Measurements from ENCODE around the gene MYT1. TPM values are rescaled to one million over a fixed set of nuclear protein-coding genes. Genes with fewer than 3 reads are reported as not detected.

Gene MYT1
- total and polyA plus RNA-seq, 9 of the 15 experiments (the other 6 are each of a cell fraction or from before 2014, with no cell fraction given): 0.02 to 0.12 (median 0.06) TPM; not detected in 4

DNA sequence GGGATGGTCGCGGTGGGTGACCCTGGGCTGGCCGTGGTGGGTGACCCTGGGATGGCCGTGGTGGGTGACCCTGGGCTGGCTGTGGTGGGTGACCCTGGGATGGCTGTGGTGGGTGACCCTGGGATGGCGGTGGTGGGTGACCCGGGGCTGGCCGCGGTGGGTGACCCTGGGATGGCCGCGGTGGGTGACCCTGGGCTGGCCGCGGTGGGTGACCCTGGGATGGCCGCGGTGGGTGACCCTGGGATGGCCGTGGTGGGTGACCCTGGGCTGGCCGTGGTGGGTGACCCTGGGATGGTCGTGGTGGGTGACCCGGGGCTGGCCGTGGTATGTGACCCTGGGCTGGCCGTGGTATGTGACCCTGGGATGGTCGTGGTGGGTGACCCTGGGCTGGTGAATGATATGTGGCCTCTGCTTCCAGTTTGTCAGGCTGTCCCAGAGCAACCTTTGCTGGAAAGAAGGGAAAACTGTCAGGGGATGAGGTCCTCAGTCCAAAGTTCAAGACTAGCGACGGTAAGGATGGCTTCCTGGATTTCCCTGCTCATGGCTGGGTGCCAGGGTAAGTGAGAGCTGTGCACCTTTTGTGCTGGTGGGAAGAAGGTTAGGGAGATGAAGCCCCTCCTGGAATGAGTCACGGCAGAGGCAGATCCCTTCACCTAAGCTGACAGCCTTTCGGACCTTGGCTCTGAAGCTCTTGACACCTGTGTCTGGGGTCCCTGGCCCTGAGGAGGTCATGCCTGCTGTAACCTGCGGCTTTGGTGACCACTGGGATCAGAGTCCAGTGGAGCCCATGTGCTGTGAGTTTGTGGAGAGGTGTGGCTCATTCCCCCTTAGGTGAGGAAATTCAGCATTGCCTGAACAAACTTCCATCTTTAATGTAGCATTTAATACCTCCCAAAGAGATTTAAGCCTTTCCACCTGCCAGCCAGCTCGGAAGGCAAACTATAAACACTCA, 72.2 kb downstream of the MYT1 start:
- DNase-seq (ENCODE audit: extremely low read depth in 1 of 4, low spot score in 3 of 4) (no peak), ATAC-seq (no peak), FAIRE-seq (no peak)
- CTCF ChIA-PET (ENCODE audit: low intra/inter-chr PET ratio): no interaction called here
- 26% methylated on average over 15 of the region's 27 CpGs for WGBS (ENCODE audit: insufficient coverage, low coverage, missing lambda C conversion rate)
- no peak overlapping the region for H3K27ac ChIP-seq (ENCODE audit: extremely low read depth, low read depth, low read length)
- intact Hi-C loops (cut with micrococcal nuclease): no loop called here
- in situ Hi-C loops (cut with MboI): no loop called here
- no peaks in the 10 kb centered on the region; the same call in 1 of the 2 replicates for H4K20me1 ChIP-seq (replicated peaks; ENCODE audit: control insufficient read depth, insufficient read depth, low read length)
- H3K36me3 ChIP-seq (ENCODE audit: control insufficient read depth, insufficient read depth, low read length): no peaks in the 10 kb centered on the region
- no peaks in the 10 kb centered on the region for H3K79me2 ChIP-seq (ENCODE audit: control insufficient read depth, insufficient read depth, low read length)
- H3K9me1 ChIP-seq (ENCODE audit: control insufficient read depth, insufficient read depth, low read length): peaks cover 6% of the 10 kb centered on the region
- no peak overlapping the region for H3K4me2 ChIP-seq (ENCODE audit: insufficient read depth, low read length)
- BruUV-seq (replicated peaks): no TSS peak
- H3K9me3 ChIP-seq (replicated peaks; ENCODE audit: control insufficient read depth, insufficient read depth, low read depth, low read length): no peaks in the 10 kb centered on the region
- POLR2A ChIA-PET: interaction anchor here (1.1 to 1.4 kb wide), 3 partner anchors 8 to 22 kb away, joined by 3 to 4 read pairs (median 3); no protein-coding TSS in a partner anchor
- H2AFZ ChIP-seq (ENCODE audit: low read depth, low read length): no peak overlapping the region
- H3K9ac ChIP-seq (ENCODE audit: insufficient read depth in 1 of 2, low read depth in 2 of 2, low read length in 2 of 2): no peak overlapping the region
- H3K4me1 ChIP-seq (replicated peaks in 1 of 2; ENCODE audit: control insufficient read depth in 2 of 2, insufficient read depth in 2 of 2, low read length in 2 of 2): peaks cover 0 to 25% of the 10 kb centered on the region in 2 experiments; a peak in 3 of 5 replicates
- peaks cover 15 to 52% of the 10 kb centered on the region in 2 experiments; a peak in 4 of 5 replicates for H3K27me3 ChIP-seq (ENCODE audit: control insufficient read depth in 2 of 2, insufficient read depth in 2 of 2, low read length in 2 of 2)
- H3K4me3 ChIP-seq: no peak overlapping the region
- TF ChIP-seq RFX1 (IDR thresholded peaks at IDR 0.05): no peak
- no peak for TF ChIP-seq NR2C2 (CRISPR knock-in tag; IDR thresholded peaks at IDR 0.05)
- no peak for TF ChIP-seq NR2C2 (tag; IDR thresholded peaks at IDR 0.05)
- TF ChIP-seq MXI1 (IDR thresholded peaks at IDR 0.05; ENCODE audit: low read depth, low read length): no peak
- no peak for TF ChIP-seq CTBP1 (IDR thresholded peaks at IDR 0.05; ENCODE audit: borderline replicate concordance)
- no peak for TF ChIP-seq GABPA (tag; conservative IDR thresholded peaks at IDR 0.05; ENCODE audit: low read depth)
- no peak for TF ChIP-seq ZFX (CRISPR knock-in tag; IDR thresholded peaks at IDR 0.05)
- TF ChIP-seq, protein P1, sequence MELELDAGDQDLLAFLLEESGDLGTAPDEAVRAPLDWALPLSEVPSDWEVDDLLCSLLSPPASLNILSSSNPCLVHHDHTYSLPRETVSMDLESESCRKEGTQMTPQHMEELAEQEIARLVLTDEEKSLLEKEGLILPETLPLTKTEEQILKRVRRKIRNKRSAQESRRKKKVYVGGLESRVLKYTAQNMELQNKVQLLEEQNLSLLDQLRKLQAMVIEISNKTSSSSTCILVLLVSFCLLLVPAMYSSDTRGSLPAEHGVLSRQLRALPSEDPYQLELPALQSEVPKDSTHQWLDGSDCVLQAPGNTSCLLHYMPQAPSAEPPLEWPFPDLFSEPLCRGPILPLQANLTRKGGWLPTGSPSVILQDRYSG (tag; conservative IDR thresholded peaks at IDR 0.05; ENCODE audit: low read depth): no peak
- TF ChIP-seq FOXA1 (IDR thresholded peaks at IDR 0.05; ENCODE audit: borderline replicate concordance): no peak
- no peak for TF ChIP-seq SRSF3 (IDR thresholded peaks at IDR 0.05; ENCODE audit: insufficient read depth, low read length)
- TF ChIP-seq RBM22 (IDR thresholded peaks at IDR 0.05; ENCODE audit: low read depth, low read length, poor library complexity, severe bottlenecking): no peak
- TF ChIP-seq FOXK1 (CRISPR knock-in tag; IDR thresholded peaks at IDR 0.05; ENCODE audit: borderline replicate concordance): no peak
- no peak for TF ChIP-seq IFI16 (CRISPR knock-in tag; IDR thresholded peaks at IDR 0.05)
- no peak for TF ChIP-seq ZNF354B (CRISPR knock-in tag; IDR thresholded peaks at IDR 0.05)
- TF ChIP-seq JUND (IDR thresholded peaks at IDR 0.05; ENCODE audit: borderline replicate concordance, low read depth, low read length): no peak
- no peak for TF ChIP-seq JUND (tag; IDR thresholded peaks at IDR 0.05; ENCODE audit: borderline replicate concordance, low read depth, low read length)
- no peak for TF ChIP-seq NR4A1 (CRISPR knock-in tag; IDR thresholded peaks at IDR 0.05)
- no peak for TF ChIP-seq NR4A1 (tag; IDR thresholded peaks at IDR 0.05)
- TF ChIP-seq, protein P2, sequence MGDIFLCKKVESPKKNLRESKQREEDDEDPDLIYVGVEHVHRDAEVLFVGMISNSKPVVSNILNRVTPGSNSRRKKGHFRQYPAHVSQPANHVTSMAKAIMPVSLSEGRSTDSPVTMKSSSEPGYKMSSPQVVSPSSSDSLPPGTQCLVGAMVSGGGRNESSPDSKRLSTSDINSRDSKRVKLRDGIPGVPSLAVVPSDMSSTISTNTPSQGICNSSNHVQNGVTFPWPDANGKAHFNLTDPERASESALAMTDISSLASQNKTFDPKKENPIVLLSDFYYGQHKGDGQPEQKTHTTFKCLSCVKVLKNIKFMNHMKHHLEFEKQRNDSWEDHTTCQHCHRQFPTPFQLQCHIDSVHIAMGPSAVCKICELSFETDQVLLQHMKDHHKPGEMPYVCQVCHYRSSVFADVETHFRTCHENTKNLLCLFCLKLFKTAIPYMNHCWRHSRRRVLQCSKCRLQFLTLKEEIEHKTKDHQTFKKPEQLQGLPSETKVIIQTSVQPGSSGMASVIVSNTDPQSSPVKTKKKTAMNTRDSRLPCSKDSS (IDR thresholded peaks at IDR 0.05; ENCODE audit: low read depth, partially characterized antibody): no peak
- no peak for TF ChIP-seq NFXL1 (CRISPR knock-in tag; IDR thresholded peaks at IDR 0.05)
- no peak for TF ChIP-seq TCF7L2 (IDR thresholded peaks at IDR 0.05; ENCODE audit: low read depth, low read length)
